Measurements from ENCODE around the gene THAP3. TPM values are rescaled to one million over a fixed set of nuclear protein-coding genes. Genes with fewer than 3 reads are reported as not detected.

The THAP3 gene, protein sequence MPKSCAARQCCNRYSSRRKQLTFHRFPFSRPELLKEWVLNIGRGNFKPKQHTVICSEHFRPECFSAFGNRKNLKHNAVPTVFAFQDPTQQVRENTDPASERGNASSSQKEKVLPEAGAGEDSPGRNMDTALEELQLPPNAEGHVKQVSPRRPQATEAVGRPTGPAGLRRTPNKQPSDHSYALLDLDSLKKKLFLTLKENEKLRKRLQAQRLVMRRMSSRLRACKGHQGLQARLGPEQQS
- total RNA-seq = 25.6 TPM

DNA sequence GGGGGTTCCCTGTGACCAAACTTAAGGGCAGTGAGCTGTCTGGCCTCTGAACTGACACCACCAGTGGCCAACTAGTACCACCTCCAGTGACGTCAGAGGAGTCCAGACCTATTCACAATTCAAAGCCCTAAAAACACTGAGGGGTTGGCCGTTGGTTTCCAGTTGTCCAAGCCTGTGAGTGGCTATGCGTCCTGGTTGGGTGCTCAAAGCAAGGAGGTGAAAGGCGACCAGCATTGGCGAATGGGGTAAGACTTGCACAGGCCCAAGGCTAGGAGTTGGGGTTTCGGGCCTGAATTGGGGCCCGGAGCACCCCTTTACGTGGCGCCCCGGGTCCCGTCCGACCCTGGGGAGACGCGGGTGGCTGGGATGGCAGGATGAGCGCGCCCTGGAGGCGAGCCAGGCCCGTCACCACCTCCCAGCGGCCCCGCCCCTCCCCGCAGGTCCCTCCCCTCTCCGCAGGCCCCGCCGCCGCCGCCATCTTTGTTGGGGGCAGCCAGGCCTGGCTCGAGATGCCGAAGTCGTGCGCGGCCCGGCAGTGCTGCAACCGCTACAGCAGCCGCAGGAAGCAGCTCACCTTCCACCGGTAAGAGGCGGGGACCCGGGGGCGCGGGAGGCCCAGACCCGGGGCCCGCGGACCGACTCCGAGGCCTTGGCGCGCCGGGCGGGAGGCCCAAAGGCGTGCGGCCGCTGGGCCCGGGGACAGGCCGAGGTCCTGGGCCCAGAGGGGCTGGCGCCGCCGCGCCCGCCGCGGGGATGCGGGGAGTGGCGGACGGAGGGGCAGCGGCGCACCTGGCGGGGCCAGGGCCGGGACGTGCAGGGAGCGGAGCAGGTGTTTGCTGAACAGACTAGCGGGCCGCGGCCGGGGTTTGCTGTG, at the start of gene THAP3:
TSS of gene THAP3 (plus strand) at position 159 of the 874 bp plus-strand sequence. CDS start at position 510, 351 bp downstream.
- H3K9me3 ChIP-seq (ENCODE audit: control insufficient read depth in 3 of 3, low read length in 3 of 3) = no peaks in the 10 kb centered on the region
- peak within 1 kb of the TSS; percentile 77 to 92 (median 80) for H3K9ac ChIP-seq (ENCODE audit: low read depth in 1 of 3, low read length in 3 of 3)
- peak within 1 kb of the TSS; percentile 78 for H3K27ac ChIP-seq (ENCODE audit: low read depth, low read length)
- H3K4me1 ChIP-seq (ENCODE audit: control insufficient read depth in 3 of 3, insufficient read depth in 3 of 3, low read length in 3 of 3) = peaks cover 11 to 34% (median 27%) of the 10 kb centered on the region in 3 donors
- H3K36me3 ChIP-seq (ENCODE audit: control insufficient read depth in 3 of 3, insufficient read depth in 3 of 3, low read length in 3 of 3) = peaks cover 43 to 44% (median 43%) of the 10 kb centered on the region in 3 donors
- H3K27me3 ChIP-seq (ENCODE audit: control insufficient read depth in 3 of 3, insufficient read depth in 3 of 3, low read length in 3 of 3) = no peaks in the 10 kb centered on the region
- peak within 1 kb of the TSS; percentile 80 to 83 (median 81) for H3K4me3 ChIP-seq (ENCODE audit: low read length in 3 of 3)

DNA sequence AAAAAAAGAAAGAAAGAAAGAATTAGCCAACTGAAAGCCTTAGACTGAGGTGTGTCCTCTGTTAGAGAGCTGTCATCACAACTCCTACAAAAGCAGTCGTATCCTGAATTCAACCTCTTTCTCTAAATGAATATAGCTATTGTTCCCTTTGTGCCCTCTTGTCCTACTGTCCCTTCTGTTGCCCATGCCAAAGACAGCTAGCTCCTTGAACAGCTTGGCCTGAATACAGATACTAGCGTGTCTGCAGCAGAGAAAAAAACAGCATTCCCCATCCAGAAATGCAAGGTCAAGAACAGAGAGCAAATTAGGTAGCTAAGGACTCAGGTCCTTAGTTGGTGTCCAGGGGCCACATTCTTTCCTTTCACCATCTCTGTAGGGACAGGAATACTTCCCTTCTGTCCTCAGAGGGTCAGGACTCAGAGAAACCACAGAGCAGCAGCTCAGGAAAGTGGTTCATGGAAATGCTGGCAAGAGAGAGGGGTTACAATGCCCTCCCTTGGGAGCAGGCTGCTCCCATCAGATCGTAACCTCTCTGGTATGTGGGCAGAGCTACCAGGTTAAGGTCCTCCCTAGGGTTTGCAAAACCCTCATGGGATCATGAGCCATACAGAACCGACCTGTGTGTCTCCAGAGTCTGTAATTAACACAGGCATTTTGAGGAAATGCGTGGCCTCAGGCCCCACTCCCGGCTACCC, 46.7 kb upstream of the THAP3 start:
- H3K27me3 ChIP-seq (ENCODE audit: control insufficient read depth in 3 of 3, insufficient read depth in 3 of 3, low read length in 3 of 3) = peaks cover 0 to 4% (median 0%) of the 10 kb centered on the region in 3 donors
- H3K9me3 ChIP-seq (ENCODE audit: control insufficient read depth in 3 of 3, low read length in 3 of 3) = no peaks in the 10 kb centered on the region
- H3K4me3 ChIP-seq (ENCODE audit: low read length in 3 of 3) = no peak overlapping the region
- no peak overlapping the region for H3K9ac ChIP-seq (ENCODE audit: low read depth in 1 of 3, low read length in 3 of 3)
- H3K27ac ChIP-seq (ENCODE audit: low read depth, low read length) = no peak overlapping the region
- peaks cover 0 to 3% (median 0%) of the 10 kb centered on the region in 3 donors for H3K36me3 ChIP-seq (ENCODE audit: control insufficient read depth in 3 of 3, insufficient read depth in 3 of 3, low read length in 3 of 3)
- H3K4me1 ChIP-seq (ENCODE audit: control insufficient read depth in 3 of 3, insufficient read depth in 3 of 3, low read length in 3 of 3) = peaks cover 24 to 36% (median 31%) of the 10 kb centered on the region in 3 donors

DNA sequence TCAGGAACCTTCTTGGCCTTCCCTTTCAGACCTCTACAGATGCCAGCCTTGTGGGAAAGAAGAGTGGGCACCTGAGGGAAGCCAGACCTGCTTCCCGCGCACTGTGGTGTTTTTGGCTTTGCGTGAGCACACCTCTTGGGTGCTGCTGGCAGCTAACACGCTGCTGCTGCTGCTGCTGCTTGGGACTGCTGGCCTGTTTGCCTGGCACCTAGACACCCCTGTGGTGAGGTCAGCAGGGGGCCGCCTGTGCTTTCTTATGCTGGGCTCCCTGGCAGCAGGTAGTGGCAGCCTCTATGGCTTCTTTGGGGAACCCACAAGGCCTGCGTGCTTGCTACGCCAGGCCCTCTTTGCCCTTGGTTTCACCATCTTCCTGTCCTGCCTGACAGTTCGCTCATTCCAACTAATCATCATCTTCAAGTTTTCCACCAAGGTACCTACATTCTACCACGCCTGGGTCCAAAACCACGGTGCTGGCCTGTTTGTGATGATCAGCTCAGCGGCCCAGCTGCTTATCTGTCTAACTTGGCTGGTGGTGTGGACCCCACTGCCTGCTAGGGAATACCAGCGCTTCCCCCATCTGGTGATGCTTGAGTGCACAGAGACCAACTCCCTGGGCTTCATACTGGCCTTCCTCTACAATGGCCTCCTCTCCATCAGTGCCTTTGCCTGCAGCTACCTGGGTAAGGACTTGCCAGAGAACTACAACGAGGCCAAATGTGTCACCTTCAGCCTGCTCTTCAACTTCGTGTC, 45.9 kb upstream of the THAP3 start:
- H3K9me3 ChIP-seq (ENCODE audit: control insufficient read depth in 3 of 3, low read length in 3 of 3) = no peaks in the 10 kb centered on the region
- peak overlapping the region; percentile 97 for H3K27ac ChIP-seq (ENCODE audit: low read depth, low read length)
- peak overlapping the region; percentile 73 to 88 (median 86) for H3K4me3 ChIP-seq (ENCODE audit: low read length in 3 of 3)
- peaks cover 24 to 36% (median 31%) of the 10 kb centered on the region in 3 donors for H3K4me1 ChIP-seq (ENCODE audit: control insufficient read depth in 3 of 3, insufficient read depth in 3 of 3, low read length in 3 of 3)
- H3K36me3 ChIP-seq (ENCODE audit: control insufficient read depth in 3 of 3, insufficient read depth in 3 of 3, low read length in 3 of 3) = peaks cover 0 to 3% (median 0%) of the 10 kb centered on the region in 3 donors
- H3K9ac ChIP-seq (ENCODE audit: low read depth in 1 of 3, low read length in 3 of 3) = peak overlapping the region; percentile 69 to 88 (median 88)
- peaks cover 0 to 4% (median 0%) of the 10 kb centered on the region in 3 donors for H3K27me3 ChIP-seq (ENCODE audit: control insufficient read depth in 3 of 3, insufficient read depth in 3 of 3, low read length in 3 of 3)

DNA sequence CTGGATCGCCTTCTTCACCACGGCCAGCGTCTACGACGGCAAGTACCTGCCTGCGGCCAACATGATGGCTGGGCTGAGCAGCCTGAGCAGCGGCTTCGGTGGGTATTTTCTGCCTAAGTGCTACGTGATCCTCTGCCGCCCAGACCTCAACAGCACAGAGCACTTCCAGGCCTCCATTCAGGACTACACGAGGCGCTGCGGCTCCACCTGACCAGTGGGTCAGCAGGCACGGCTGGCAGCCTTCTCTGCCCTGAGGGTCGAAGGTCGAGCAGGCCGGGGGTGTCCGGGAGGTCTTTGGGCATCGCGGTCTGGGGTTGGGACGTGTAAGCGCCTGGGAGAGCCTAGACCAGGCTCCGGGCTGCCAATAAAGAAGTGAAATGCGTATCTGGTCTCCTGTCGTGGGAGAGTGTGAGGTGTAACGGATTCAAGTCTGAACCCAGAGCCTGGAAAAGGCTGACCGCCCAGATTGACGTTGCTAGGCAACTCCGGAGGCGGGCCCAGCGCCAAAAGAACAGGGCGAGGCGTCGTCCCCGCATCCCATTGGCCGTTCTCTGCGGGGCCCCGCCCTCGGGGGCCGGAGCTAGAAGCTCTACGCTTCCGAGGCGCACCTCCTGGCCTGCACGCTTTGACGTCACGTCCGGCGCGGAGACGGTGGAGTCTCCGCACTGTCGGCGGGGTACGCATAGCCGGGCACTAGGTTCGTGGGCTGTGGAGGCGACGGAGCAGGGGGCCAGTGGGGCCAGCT, 45.1 kb upstream of the THAP3 start, which contains the start of gene ZBTB48:
TSS of gene ZBTB48 (plus strand) at position 621 of the 745 bp plus-strand sequence. CDS start 616 bp downstream, outside the sequence.
- no peaks in the 10 kb centered on the region for H3K9me3 ChIP-seq (ENCODE audit: control insufficient read depth in 3 of 3, low read length in 3 of 3)
- H3K27ac ChIP-seq (ENCODE audit: low read depth, low read length) = peak within 1 kb of the TSS; percentile 97
- peaks cover 28 to 40% (median 39%) of the 10 kb centered on the region in 3 donors for H3K4me1 ChIP-seq (ENCODE audit: control insufficient read depth in 3 of 3, insufficient read depth in 3 of 3, low read length in 3 of 3)

DNA sequence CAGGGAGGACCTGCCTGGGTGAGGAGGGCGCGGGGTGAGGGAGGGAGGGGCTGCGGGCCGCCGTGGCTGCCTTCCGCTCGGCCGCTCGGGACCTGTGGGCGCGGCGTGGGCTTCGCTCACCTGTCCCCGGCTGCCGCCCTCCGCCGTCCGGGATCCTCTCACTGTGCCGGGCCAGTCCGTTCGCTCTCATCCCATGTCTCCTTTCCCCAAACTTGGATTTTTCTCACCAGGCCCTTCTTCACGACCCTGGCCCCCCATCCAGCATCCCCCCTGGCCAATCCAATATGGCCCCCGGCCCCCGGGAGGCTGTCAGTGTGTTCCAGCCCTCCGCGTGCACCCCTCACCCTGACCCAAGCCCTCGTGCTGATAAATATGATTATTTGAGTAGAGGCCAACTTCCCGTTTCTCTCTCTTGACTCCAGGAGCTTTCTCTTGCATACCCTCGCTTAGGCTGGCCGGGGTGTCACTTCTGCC, 44.5 kb upstream of the THAP3 start:
- H3K9ac ChIP-seq (ENCODE audit: low read depth in 1 of 3, low read length in 3 of 3) = peak overlapping the region; percentile 85 to 88 (median 88)
- peaks cover 34 to 46% (median 45%) of the 10 kb centered on the region in 3 donors for H3K4me1 ChIP-seq (ENCODE audit: control insufficient read depth in 3 of 3, insufficient read depth in 3 of 3, low read length in 3 of 3)
- peak overlapping the region; percentile 97 for H3K27ac ChIP-seq (ENCODE audit: low read depth, low read length)
- H3K4me3 ChIP-seq (ENCODE audit: low read length in 3 of 3) = peak overlapping the region; percentile 73 to 88 (median 86)
- no peaks in the 10 kb centered on the region for H3K9me3 ChIP-seq (ENCODE audit: control insufficient read depth in 3 of 3, low read length in 3 of 3)
- peaks cover 0 to 3% (median 0%) of the 10 kb centered on the region in 3 donors for H3K36me3 ChIP-seq (ENCODE audit: control insufficient read depth in 3 of 3, insufficient read depth in 3 of 3, low read length in 3 of 3)
- H3K27me3 ChIP-seq (ENCODE audit: control insufficient read depth in 3 of 3, insufficient read depth in 3 of 3, low read length in 3 of 3) = no peaks in the 10 kb centered on the region

More for the DNA sequence above, 45.1 kb upstream of the THAP3 start, which contains the start of gene ZBTB48:
- peaks cover 0 to 3% (median 0%) of the 10 kb centered on the region in 3 donors for H3K36me3 ChIP-seq (ENCODE audit: control insufficient read depth in 3 of 3, insufficient read depth in 3 of 3, low read length in 3 of 3)
- peak within 1 kb of the TSS; percentile 73 to 88 (median 86) for H3K4me3 ChIP-seq (ENCODE audit: low read length in 3 of 3)
- peak within 1 kb of the TSS; percentile 85 to 88 (median 88) for H3K9ac ChIP-seq (ENCODE audit: low read depth in 1 of 3, low read length in 3 of 3)
- peaks cover 0 to 2% (median 0%) of the 10 kb centered on the region in 3 donors for H3K27me3 ChIP-seq (ENCODE audit: control insufficient read depth in 3 of 3, insufficient read depth in 3 of 3, low read length in 3 of 3)

DNA sequence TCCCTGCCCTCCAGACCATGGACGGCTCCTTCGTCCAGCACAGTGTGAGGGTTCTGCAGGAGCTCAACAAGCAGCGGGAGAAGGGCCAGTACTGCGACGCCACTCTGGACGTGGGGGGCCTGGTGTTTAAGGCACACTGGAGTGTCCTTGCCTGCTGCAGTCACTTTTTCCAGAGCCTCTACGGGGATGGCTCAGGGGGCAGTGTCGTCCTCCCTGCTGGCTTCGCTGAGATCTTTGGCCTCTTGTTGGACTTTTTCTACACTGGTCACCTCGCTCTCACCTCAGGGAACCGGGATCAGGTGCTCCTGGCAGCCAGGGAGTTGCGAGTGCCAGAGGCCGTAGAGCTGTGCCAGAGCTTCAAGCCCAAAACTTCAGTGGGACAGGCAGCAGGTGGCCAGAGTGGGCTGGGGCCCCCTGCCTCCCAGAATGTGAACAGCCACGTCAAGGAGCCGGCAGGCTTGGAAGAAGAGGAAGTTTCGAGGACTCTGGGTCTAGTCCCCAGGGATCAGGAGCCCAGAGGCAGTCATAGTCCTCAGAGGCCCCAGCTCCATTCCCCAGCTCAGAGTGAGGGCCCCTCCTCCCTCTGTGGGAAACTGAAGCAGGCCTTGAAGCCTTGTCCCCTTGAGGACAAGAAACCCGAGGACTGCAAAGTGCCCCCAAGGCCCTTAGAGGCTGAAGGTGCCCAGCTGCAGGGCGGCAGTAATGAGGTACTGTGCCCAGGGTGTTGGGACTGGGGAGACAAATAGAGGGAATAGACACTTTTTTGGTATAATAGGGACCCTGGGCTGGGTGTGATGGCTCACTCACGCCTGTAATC, 43.9 kb upstream of the THAP3 start:
- peak overlapping the region; percentile 73 to 88 (median 86) for H3K4me3 ChIP-seq (ENCODE audit: low read length in 3 of 3)
- H3K9me3 ChIP-seq (ENCODE audit: control insufficient read depth in 3 of 3, low read length in 3 of 3) = no peaks in the 10 kb centered on the region
- peak overlapping the region; percentile 85 to 88 (median 88) for H3K9ac ChIP-seq (ENCODE audit: low read depth in 1 of 3, low read length in 3 of 3)
- peak overlapping the region; percentile 97 for H3K27ac ChIP-seq (ENCODE audit: low read depth, low read length)
- peaks cover 35 to 53% (median 51%) of the 10 kb centered on the region in 3 donors for H3K4me1 ChIP-seq (ENCODE audit: control insufficient read depth in 3 of 3, insufficient read depth in 3 of 3, low read length in 3 of 3)
- no peaks in the 10 kb centered on the region for H3K27me3 ChIP-seq (ENCODE audit: control insufficient read depth in 3 of 3, insufficient read depth in 3 of 3, low read length in 3 of 3)
- H3K36me3 ChIP-seq (ENCODE audit: control insufficient read depth in 3 of 3, insufficient read depth in 3 of 3, low read length in 3 of 3) = peaks cover 0 to 3% (median 0%) of the 10 kb centered on the region in 3 donors

DNA sequence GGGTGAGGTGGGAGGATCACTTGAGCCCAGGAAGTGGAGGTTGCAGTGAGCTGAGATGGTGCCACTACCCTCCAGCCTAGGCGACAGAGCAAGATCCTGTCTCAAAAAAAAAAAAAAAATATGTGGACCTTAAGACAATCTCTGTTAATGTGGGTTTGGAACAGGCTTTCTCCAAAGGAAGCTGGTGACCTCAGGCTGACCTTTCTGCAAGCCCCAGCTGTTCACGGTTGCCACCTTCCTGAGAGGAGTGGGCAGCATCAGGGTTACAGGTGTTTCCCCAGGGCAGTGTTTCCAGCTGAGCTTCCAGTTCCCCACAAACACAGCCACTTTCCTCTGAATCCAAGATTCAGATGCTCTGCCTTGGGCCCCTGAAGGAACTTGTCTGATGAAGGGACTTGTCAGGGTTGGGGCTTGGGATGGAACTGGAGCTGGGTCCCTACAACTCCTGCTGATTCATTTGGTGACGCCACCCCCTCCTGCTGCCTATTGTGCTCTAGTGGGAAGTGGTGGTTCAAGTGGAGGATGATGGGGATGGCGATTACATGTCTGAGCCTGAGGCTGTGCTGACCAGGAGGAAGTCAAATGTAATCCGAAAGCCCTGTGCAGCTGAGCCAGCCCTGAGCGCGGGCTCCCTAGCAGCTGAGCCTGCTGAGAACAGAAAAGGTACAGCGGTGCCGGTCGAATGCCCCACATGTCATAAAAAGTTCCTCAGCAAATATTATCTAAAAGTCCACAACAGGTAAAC, 42.9 kb upstream of the THAP3 start:
- peak overlapping the region in 2 of 3 donors; percentile 88 for H3K9ac ChIP-seq (ENCODE audit: low read depth in 1 of 3, low read length in 3 of 3)
- peaks cover 0 to 3% (median 0%) of the 10 kb centered on the region in 3 donors for H3K36me3 ChIP-seq (ENCODE audit: control insufficient read depth in 3 of 3, insufficient read depth in 3 of 3, low read length in 3 of 3)
- peaks cover 43 to 61% (median 60%) of the 10 kb centered on the region in 3 donors for H3K4me1 ChIP-seq (ENCODE audit: control insufficient read depth in 3 of 3, insufficient read depth in 3 of 3, low read length in 3 of 3)
- no peak overlapping the region for H3K4me3 ChIP-seq (ENCODE audit: low read length in 3 of 3)
- no peaks in the 10 kb centered on the region for H3K27me3 ChIP-seq (ENCODE audit: control insufficient read depth in 3 of 3, insufficient read depth in 3 of 3, low read length in 3 of 3)
- H3K27ac ChIP-seq (ENCODE audit: low read depth, low read length) = peak overlapping the region; percentile 97
- H3K9me3 ChIP-seq (ENCODE audit: control insufficient read depth in 3 of 3, low read length in 3 of 3) = no peaks in the 10 kb centered on the region

Data from skeletal muscle tissue (tissue), 4 donors.